ENCODE data around the gene AFTPH. TPM values are rescaled to one million over a fixed set of nuclear protein-coding genes. Genes with fewer than 3 reads are reported as not detected.
"Not testable (repeated sequence)": the region's sequence is repeated elsewhere in the genome, so short reads cannot be mapped to it uniquely, and the experiment has no call there.

Gene AFTPH
- total RNA-seq, 1 donor from 2014 or later, result 51.1 TPM

DNA sequence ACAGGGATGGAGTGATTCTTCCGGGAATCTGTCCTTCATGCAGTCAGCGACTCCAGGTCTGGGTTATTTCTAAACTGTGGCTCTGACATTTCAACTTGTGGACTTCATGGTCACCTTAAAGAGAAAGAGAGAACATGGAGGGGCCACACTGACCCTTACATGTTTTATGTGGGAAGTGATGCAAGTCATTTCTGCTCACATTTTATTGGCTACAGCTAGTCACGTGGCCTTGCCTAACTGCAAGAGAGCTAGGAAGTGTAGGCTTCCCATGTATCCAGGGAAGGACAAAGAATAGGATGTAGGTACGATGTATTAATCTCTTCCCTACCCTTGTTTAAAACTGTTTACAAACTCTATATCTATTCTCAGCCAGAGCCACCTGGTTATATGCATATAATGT lies 30.3 kb upstream of the AFTPH start:
- no peak for DNase-seq (ENCODE audit: low spot score)

- no peak for DNase-seq (ENCODE audit: low spot score)
Observed at GRCh38 chr2:64498438-64498837, 25.7 kb upstream of the AFTPH start.

GRCh38 chr2:64500549-64500948 lies 23.6 kb upstream of the AFTPH start:
- no peak for DNase-seq (ENCODE audit: low spot score)

DNA sequence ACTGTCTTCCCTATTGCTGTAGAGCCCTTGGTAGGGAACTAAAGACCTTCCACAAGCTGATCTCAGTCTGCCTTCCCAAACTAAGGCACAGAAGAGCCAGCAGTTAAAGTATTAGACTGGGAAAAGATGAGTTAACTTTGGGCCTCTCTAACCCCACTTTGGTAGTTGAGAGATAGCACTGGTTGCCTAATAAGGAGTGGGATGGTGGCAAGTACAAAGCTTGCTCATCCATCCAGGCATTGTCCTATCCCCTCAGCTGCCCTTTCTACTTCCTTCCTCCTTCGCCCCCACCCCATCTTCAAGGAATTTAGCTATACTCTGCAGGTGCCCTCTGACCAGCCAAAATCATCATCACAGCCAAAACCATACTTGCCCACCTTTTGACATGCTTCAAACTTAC lies 22.2 kb upstream of the AFTPH start:
- DNase-seq (ENCODE audit: low spot score), result no peak

DNA sequence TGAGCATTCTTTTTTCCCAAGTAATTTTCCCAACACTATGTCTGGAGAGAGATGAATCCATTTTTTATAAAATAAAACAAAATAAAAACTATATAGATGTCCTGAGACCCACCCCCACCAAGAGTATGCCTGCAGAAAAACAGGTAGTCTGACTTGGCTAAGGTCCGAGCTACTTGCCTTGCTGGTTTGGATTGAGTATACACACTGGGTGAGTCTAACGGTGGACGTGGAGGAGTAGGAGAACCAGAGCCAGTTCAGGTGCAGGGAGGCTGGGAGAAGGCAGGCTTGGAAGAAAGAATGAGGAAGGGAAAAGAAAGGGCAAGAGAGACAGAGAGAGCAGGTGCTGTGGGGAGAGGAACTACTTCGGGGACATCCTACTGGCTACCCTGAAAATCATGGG lies 21.3 kb upstream of the AFTPH start:
- DNase-seq (ENCODE audit: low spot score), result no peak

DNA sequence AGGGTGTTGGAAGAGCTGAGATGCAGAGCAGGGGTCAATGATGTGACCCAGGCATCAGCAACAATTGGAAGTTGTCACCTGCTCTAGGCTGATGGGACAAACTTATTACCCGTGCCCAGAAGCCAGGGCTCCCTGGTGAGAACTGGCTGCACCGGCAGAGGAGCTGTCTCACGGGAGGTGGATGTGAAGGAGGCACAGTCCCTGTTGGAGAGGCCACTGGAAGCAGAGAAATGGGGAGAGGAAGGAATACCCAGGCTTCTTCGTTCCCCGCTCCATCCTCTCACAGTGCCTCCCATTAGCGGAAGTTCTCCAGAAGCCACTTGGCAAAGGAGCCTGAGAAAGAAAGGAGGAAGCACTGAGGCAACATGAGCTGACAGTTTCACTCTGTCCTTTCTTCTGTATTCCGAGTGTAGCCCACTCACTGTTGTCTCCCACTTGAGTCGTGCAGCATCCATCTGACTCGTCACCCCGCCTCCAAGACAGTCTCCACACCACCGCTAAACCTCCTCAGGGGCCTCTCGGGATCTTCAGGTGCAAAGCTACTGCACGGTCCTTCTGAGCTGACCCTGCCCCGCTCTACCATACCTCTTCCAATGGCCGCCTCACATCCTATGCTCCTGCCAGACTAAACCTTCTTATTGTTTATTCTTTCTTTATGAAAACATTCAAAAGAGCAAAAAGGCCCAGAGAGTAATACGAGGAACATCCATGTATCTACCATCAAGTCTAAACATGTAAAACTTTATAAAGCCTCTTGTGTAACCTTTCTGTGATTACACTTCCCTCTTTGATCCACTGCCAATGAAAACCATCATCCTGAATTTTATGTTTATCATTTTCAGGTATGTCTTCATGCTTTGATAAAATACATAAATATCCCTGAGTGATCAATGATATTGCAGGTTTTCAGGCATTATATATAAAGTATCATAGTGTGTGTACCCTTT lies 19.1 kb upstream of the AFTPH start:
- no peak for DNase-seq (ENCODE audit: low spot score)

GRCh38 chr2:64506686-64507085 lies 17.4 kb upstream of the AFTPH start:
- no peak for DNase-seq (ENCODE audit: low spot score)

GRCh38 chr2:64514008-64514407 lies 10.1 kb upstream of the AFTPH start:
- DNase-seq (ENCODE audit: low spot score), result no peak

- DNase-seq (ENCODE audit: low spot score), result no peak
Observed at GRCh38 chr2:64515086-64515485, 9.0 kb upstream of the AFTPH start.

DNA sequence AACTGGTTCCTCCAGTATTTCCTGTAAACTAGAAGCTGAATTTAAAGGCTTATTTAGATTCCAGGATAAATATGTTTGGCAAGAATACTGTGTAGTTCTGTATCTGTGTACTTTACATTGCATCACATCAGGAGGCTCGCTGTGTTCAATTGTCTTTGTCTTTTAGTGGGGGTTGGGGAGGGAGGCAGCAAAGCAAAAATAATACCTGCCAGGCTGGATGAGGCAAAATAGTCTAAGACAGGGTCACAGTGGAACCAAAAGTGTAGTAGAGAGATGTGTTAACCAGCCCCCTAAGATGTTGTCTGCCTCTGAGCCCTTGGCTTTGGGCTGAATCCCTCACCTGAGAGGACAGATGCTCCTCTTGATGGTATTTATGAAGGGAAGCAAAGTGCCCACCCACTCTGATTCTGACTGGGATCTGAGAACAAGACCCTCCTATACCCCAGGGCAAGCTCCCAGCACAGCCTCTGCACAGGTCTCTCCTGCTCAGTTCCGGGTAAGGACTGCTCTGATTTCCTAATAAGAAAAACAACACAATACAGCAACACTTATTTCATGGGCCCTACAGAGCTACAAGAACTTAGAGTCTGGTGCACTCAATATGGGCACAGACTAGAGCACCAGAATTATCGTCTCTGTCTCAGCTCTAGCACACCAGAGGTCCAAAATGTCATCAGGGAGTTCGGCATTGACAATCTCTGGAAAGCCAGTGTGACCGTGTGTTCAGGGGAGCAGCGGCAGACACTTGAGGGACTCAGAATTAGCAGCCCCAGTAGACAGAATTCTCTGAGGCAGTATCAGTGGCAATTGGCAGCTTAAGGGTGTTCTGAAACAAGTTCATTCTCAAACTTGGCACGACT lies 7.2 kb upstream of the AFTPH start:
- DNase-seq (ENCODE audit: low spot score), result no peak

GRCh38 chr2:64517511-64517884 lies 6.6 kb upstream of the AFTPH start:
- no peak for DNase-seq (ENCODE audit: low spot score)

- DNase-seq (ENCODE audit: low spot score), result peak; percentile 69
Observed at GRCh38 chr2:64522843-64523428, 1.2 kb upstream of the AFTPH start.

DNA sequence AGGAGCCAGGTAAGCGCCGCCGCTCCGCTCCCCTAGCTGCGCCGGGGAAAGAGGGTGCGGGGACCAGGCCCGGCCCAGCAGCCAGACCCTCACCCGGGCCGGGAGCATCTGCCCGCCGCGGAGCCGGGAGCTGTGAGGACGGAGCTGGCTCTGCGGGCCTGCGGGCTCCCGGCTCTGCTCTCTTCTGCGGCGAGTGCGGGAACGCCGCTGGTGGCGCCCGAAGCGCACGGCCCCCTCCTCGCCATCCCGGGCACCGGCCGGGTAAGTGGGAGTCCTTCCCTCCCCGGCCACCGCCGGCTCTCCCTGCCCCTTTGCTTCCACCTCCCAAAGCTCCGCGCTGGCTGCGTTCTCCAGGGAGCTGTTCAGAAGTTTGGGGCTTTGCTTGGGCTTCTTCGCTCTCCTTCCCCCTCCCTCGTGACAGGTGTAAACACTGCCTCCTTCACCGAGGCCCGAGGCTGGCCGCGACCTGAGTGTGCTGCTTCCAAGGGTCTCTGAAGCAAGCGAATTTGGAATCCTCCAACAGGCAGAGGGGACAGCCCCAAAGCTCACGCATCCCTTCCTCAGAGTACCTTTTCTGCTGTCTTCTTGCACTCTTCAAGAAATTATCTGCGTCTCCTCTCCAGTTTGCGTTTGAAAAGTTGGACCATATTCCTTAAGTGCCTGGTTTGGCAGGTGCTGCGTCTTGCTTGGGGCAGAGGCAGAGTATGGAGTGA lies 632 bp downstream of the AFTPH start:
- DNase-seq (ENCODE audit: low spot score), result no peak

DNA sequence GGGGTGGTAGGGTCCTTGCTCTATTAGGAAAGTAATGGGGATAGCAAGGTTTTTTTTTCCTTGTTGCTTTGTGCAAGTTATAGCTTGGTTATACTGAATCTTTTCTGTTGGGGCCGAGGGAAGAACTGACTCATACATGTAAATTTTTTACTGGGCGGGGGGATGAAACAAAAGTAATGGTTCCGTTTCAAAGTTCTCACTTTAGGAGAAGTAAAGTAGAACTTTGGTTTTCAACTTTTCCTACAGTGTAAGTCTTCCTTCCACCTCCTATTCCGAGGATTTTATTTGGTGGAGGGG lies 1.1 kb downstream of the AFTPH start:
- no peak for DNase-seq (ENCODE audit: low spot score)

DNA sequence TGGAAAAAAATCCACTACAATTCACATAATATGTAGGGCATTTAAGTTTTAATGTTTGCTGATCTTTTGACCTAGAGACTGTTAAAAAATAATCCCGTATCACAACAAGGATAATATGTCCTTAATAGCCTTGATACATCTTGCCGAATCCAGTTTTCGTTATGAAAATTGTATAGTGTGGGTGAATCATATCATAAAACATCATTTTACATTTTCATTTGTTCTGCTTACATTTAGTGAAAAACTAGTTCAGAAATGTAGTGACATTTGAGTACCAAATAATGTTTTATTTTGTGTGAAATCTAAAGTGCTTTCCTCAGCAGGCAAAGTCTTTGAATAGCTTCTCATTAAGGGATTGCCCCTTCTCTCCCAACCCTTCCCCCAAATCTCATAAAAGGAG lies 1.9 kb downstream of the AFTPH start:
- DNase-seq (ENCODE audit: low spot score), result no peak

DNA sequence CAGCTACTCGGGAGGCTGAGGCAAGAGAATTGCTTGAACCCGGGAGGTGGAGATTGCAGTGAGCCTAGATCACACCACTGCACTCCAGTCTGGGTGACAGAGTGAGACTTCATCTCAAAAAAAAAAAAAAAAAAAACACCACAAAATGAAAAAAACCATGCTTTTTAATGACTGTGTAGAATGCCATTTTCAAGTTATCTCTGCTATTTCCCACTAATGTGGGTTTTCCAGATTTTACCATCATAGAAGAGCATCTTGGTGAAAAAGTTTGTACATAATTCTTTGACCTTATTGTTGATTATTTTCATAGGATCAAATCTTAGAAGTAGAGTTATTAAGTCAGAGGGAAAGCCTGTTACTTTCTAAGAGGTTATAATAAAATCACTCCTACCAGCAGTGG lies 6.8 kb downstream of the AFTPH start:
- not testable (repeated sequence) for DNase-seq (ENCODE audit: low spot score)

GRCh38 chr2:64532030-64532429 lies 7.9 kb downstream of the AFTPH start:
- DNase-seq (ENCODE audit: low spot score), result no peak

GRCh38 chr2:64533882-64534281 lies 9.8 kb downstream of the AFTPH start:
- no peak for DNase-seq (ENCODE audit: low spot score)

DNA sequence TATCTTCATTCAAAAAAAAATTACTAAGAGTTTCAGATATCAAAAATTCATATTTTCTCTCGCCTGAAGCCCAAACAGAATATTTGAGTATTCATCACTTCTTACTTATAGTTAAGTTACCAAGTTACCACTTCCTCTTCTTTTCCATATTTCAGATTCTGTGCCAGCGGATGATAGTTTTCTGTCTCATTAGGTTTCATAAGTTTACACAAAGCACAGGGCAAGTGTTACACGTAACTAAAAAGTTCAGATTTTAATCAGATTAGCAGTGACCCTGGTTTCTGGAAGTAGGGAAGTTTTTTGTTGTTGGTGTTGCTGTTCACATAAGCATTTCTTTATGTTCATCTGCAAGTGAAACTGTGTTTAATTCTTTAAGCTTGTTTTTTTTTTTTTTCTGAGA lies 10.2 kb downstream of the AFTPH start:
- DNase-seq (ENCODE audit: low spot score), result no peak

DNA sequence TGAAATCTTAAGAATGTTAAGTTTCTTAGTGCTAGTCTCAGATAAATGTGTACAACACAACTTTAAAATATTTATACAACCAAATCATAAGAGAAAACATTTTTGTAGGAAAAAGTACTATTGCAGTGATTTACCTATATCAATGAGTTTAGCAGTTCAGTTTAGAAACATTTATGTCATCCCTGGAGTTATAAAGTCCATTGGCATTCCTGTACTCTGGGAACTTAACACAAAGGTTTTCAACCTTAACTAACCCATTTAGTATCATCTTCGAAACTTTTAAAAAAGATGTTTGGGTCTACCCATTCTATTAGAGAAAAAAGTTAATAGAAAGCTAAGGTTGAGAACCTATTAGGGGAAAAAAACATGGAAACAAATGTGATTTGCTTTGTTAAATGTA lies 10.9 kb downstream of the AFTPH start:
- no peak for DNase-seq (ENCODE audit: low spot score)

GRCh38 chr2:64537991-64538390 lies 13.9 kb downstream of the AFTPH start:
- no peak for DNase-seq (ENCODE audit: low spot score)

Measured in ureter (tissue), 1 donor.